Stimulated activated naive CD4-positive, alpha-beta T cell treated with Interleukin-2 at 50 U/mL for 16 hours (primary cell): ENCODE results near the gene PPP4R2.

Experiments
- DNase-seq: peaks from one replicate; lab custom pipeline; 2025; lab: John Stamatoyannopoulos, UW

The PPP4R2 gene

DNA sequence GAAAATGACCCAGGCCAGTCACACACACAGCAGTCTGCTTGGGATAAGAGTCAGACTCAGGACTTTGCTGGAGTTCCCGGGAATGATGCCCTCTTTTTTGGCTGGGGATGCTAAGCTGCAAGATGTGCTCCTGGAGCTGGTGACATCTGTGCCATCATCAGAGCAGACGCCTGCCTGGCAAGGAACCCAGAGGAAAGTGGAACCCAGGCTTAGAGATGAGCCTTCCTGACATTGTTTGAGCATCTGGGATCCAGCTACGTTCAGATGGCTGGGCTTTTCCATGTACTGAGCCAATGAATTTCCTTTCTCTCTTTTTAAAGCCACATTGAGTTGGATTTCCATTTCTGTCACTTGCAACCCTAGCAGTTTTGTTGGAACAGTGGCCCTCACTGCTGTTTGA, 118.1 kb downstream of the PPP4R2 start:
- no peak for DNase-seq

GRCh38 chr3:73115806-73116205, 119.2 kb downstream of the PPP4R2 start:
- DNase-seq = no peak
